Neural cell (in vitro differentiated cells): ENCODE data around the gene UBE2D1. TPM values are rescaled to one million over a fixed set of nuclear protein-coding genes. Genes with fewer than 3 reads are reported as not detected.

ENCODE experiments used
- H2AFZ ChIP-seq: fragments of 200-600, 300-800 bp; sonication (generic), shearing (Covaris generic); 2 replicates; pipeline ENCODE4 v1.6.0; 2014; ENCODE audit warnings: low read depth, mild to moderate bottlenecking, antibody characterized with exemption, low read length, moderate library complexity
- H3F3A ChIP-seq: fragments of 200-600 bp; shearing (Covaris generic); 2 replicates; pipeline ENCODE4 v1.6.1; 2016; ENCODE audit warnings: mild to moderate bottlenecking, moderate library complexity, mixed read lengths, antibody characterized with exemption, low read length; ENCODE audit not compliant: insufficient read depth, poor library complexity, severe bottlenecking
- H3K27ac ChIP-seq: fragments of 200-600, 300-800 bp; sonication (generic), shearing (Covaris generic); 2 replicates; pipeline ENCODE4 v1.5.1; 2014; ENCODE audit warnings: mild to moderate bottlenecking, low read length, moderate library complexity
- H3K27me3 ChIP-seq: fragments of 300-800, 200-600 bp; sonication (generic), shearing (Covaris generic); 2 replicates; pipeline ENCODE4 v1.6.0; 2014; ENCODE audit warnings: mild to moderate bottlenecking, low read depth, low read length, moderate library complexity; ENCODE audit not compliant: insufficient read depth
- H3K36me3 ChIP-seq: fragments of 300-800, 200-600 bp; sonication (generic), shearing (Covaris generic); 2 replicates; pipeline ENCODE4 v1.5.1; 2014; ENCODE audit warnings: mild to moderate bottlenecking, antibody characterized with exemption, low read length, moderate library complexity; ENCODE audit not compliant: insufficient read depth
- H3K4me2 ChIP-seq: fragments of 300-800, 200-600 bp; sonication (generic), shearing (Covaris generic); 2 replicates; pipeline ENCODE4 v1.6.0; 2014; ENCODE audit warnings: mild to moderate bottlenecking, low read length
- H3K4me3 ChIP-seq: fragments of 300-800, 200-600 bp; sonication (generic), shearing (Covaris generic); 2 replicates; pipeline ENCODE4 v1.5.1; 2014; ENCODE audit warnings: mild to moderate bottlenecking, low read length, moderate library complexity
- H3K79me2 ChIP-seq: fragments of 200-600 bp; shearing (Covaris generic); replicated peaks from 2 replicates; pipeline ENCODE4 v1.6.0; 2014; ENCODE audit warnings: mild to moderate bottlenecking, low read length, moderate library complexity; ENCODE audit not compliant: insufficient read depth
- H3K9ac ChIP-seq: fragments of 300-800, 200-600 bp; sonication (generic), shearing (Covaris generic); 2 replicates; pipeline ENCODE4 v1.6.1; 2016; ENCODE audit warnings: mild to moderate bottlenecking, low read length, mixed read lengths
- H3K9me2 ChIP-seq: fragments of 200-600 bp; shearing (Covaris generic); 2 replicates; pipeline ENCODE4 v1.6.1; 2016; ENCODE audit warnings: mild to moderate bottlenecking, low read length, mixed read lengths; ENCODE audit not compliant: insufficient read depth
- H3K9me3 ChIP-seq: fragments of 200-600, 300-800 bp; sonication (generic), shearing (Covaris generic); 2 replicates; pipeline ENCODE4 v1.6.1; 2016; ENCODE audit warnings: mild to moderate bottlenecking, mixed run types, low read length, moderate library complexity, mixed read lengths
- H4K20me1 ChIP-seq: fragments of 200-600 bp; shearing (Covaris generic); 2 replicates; pipeline ENCODE4 v1.6.1; 2016; ENCODE audit warnings: mild to moderate bottlenecking, mixed run types; ENCODE audit not compliant: insufficient read depth
- CTCF ChIP-seq: fragments of 450-650 bp; IDR thresholded peaks from 2 replicates; pipeline ENCODE4 v1.5.1; 2014; ENCODE audit warnings: antibody characterized with exemption, mild to moderate bottlenecking, moderate library complexity; ENCODE audit not compliant: poor library complexity, severe bottlenecking
- EP300 ChIP-seq: fragments of 450-650 bp; conservative IDR thresholded peaks from 2 replicates; pipeline ENCODE4 v1.6.1; 2014; ENCODE audit warnings: antibody characterized with exemption, mild to moderate bottlenecking, moderate library complexity; ENCODE audit not compliant: poor library complexity, severe bottlenecking
- EZH2 ChIP-seq: fragments of 200-600, 300-800 bp; shearing (Covaris generic), sonication (generic); IDR thresholded peaks from 2 replicates; pipeline ENCODE4 v1.6.1; 2014; ENCODE audit warnings: antibody characterized with exemption, low read length, borderline replicate concordance, mild to moderate bottlenecking; ENCODE audit not compliant: insufficient read depth, poor library complexity, severe bottlenecking
- MXI1 ChIP-seq: fragments of 450-650 bp; conservative IDR thresholded peaks from 2 replicates; pipeline ENCODE4 v1.6.1; 2014; ENCODE audit warnings: antibody characterized with exemption, mild to moderate bottlenecking; ENCODE audit not compliant: poor library complexity, severe bottlenecking
- POLR2AphosphoS5 ChIP-seq: IDR thresholded peaks from 2 replicates; pipeline ENCODE4 v1.6.1; 2012
- RAD21 ChIP-seq: fragments of 450-650 bp; conservative IDR thresholded peaks from 2 replicates; pipeline ENCODE4 v1.6.1; 2014; ENCODE audit warnings: antibody characterized with exemption, mild to moderate bottlenecking, moderate library complexity
- REST ChIP-seq: IDR thresholded peaks from 2 replicates; pipeline ENCODE4 v1.6.1; 2012; ENCODE audit warnings: borderline replicate concordance
- SMC3 ChIP-seq: fragments of 450-650 bp; conservative IDR thresholded peaks from 2 replicates; pipeline ENCODE4 v1.6.1; 2014; ENCODE audit warnings: antibody characterized with exemption, mild to moderate bottlenecking, moderate library complexity; ENCODE audit not compliant: poor library complexity
- TAF1 ChIP-seq: IDR thresholded peaks from 2 replicates; pipeline ENCODE4 v1.6.1; 2012; ENCODE audit warnings: low read depth
- polyA plus RNA-seq: library from polyadenylated mRNA; depleted of rRNA; stranded (reverse); fragments of >200 nt; gene quantifications from 2 replicates; pipeline ENCODE4 v1.2.3, GENCODE V29; 2014

The UBE2D1 gene
- polyA plus RNA-seq, 1 donor from 2014 or later: 89.8 TPM

- no peak overlapping the region for H3K27ac ChIP-seq
- H3K9ac ChIP-seq: no peak overlapping the region
- no peaks in the 10 kb centered on the region for H3K36me3 ChIP-seq
- no peak overlapping the region for H3K4me3 ChIP-seq
- TF ChIP-seq POLR2AphosphoS5 (no peak), MXI1 (no peak), TAF1 (no peak), SMC3 (no peak), RAD21 (no peak), REST (no peak), CTCF (no peak), EP300 (no peak), EZH2 (no peak)
- H3K27me3 ChIP-seq: no peaks in the 10 kb centered on the region
- peaks cover 51% of the 10 kb centered on the region for H3K79me2 ChIP-seq
- H3K9me2 ChIP-seq: no peaks in the 10 kb centered on the region
- H3K4me2 ChIP-seq: no peak overlapping the region
- H3K9me3 ChIP-seq: no peaks in the 10 kb centered on the region
- no peak overlapping the region for H2AFZ ChIP-seq
- no peaks in the 10 kb centered on the region for H4K20me1 ChIP-seq
- no peaks in the 10 kb centered on the region for H3F3A ChIP-seq
Observed at GRCh38 chr10:58348571-58349033, 13.8 kb downstream of the UBE2D1 start.

- H3F3A ChIP-seq: no peaks in the 10 kb centered on the region
- H3K4me2 ChIP-seq: no peak overlapping the region
- H4K20me1 ChIP-seq: no peaks in the 10 kb centered on the region
- TF ChIP-seq MXI1 (no peak), REST (no peak), CTCF (no peak), EP300 (no peak), EZH2 (no peak), POLR2AphosphoS5 (no peak), RAD21 (no peak), SMC3 (no peak), TAF1 (no peak)
- H3K4me3 ChIP-seq: no peak overlapping the region
- no peak overlapping the region for H3K27ac ChIP-seq
- no peaks in the 10 kb centered on the region for H3K9me3 ChIP-seq
- H2AFZ ChIP-seq: no peak overlapping the region
- no peaks in the 10 kb centered on the region for H3K27me3 ChIP-seq
- H3K36me3 ChIP-seq: no peaks in the 10 kb centered on the region
- no peaks in the 10 kb centered on the region for H3K9me2 ChIP-seq
- H3K79me2 ChIP-seq: peaks cover 55% of the 10 kb centered on the region
- H3K9ac ChIP-seq: no peak overlapping the region
Observed at GRCh38 chr10:58350023-58350422, 15.2 kb downstream of the UBE2D1 start.
